WTC11 (cell line): Measurements from ENCODE around the gene PLCD4. TPM values are rescaled to one million over a fixed set of nuclear protein-coding genes. Genes with fewer than 3 reads are reported as not detected.

ENCODE experiments used
- ATAC-seq: fragments of 200-7000 bp; cut with Tn5 transposase; 2 replicates; pipeline ENCODE4 v1.10.0; 2021; ENCODE audit warnings: mild to moderate bottlenecking, moderate library complexity
- CTCF ChIA-PET: fragments of 300-600 bp; sonication (Branson Sonifier 250); formaldehyde crosslinking; loops from one replicate; lab custom pipeline; 2021; ENCODE audit warnings: antibody characterized with exemption; lab: Charles Lee
- POLR2A ChIA-PET: fragments of 350-600 bp; sonication (Branson Sonifier 250); formaldehyde crosslinking; loops from one replicate; lab custom pipeline; 2021; ENCODE audit warnings: antibody characterized with exemption; lab: Charles Lee
- DNase-seq: peaks from one replicate; pipeline ENCODE4 v3.0.0; 2021; ENCODE audit warnings: low spot score
- H3K27ac Mint-ChIP-seq: 2 replicates; pipeline ENCODE4 v1.8.0; 2021; ENCODE audit warnings: mixed read lengths
- H3K27me3 Mint-ChIP-seq: 2 replicates; pipeline ENCODE4 v1.8.0; 2021; ENCODE audit warnings: low read depth, mild to moderate bottlenecking, moderate library complexity, mixed read lengths
- H3K36me3 Mint-ChIP-seq: 2 replicates; pipeline ENCODE4 v1.8.0; 2021; ENCODE audit warnings: mixed read lengths
- H3K4me1 Mint-ChIP-seq: 2 replicates; pipeline ENCODE4 v1.8.0; 2022; ENCODE audit warnings: mixed read lengths
- H3K4me3 Mint-ChIP-seq: 2 replicates; pipeline ENCODE4 v1.8.0; 2021; ENCODE audit warnings: mild to moderate bottlenecking, moderate library complexity, mixed read lengths
- H3K9me3 Mint-ChIP-seq: 2 replicates; pipeline ENCODE4 v1.8.0; 2021; ENCODE audit warnings: mixed read lengths
- ATF1 ChIP-seq: sonication (generic); formaldehyde crosslinking; IDR thresholded peaks from 2 replicates; pipeline ENCODE4 v1.8.1; 2023; ENCODE audit warnings: mild to moderate bottlenecking, moderate library complexity, missing genetic modification reagents
- EMX1 ChIP-seq: fragments of 250-450 bp; sonication (Bioruptor Pico); IDR thresholded peaks from 2 replicates; pipeline ENCODE4 v1.8.0; 2021; ENCODE audit warnings: mild to moderate bottlenecking
- FOXJ3 ChIP-seq: sonication (generic); formaldehyde crosslinking; IDR thresholded peaks from 2 replicates; pipeline ENCODE4 v1.9.0; 2021; ENCODE audit warnings: missing genetic modification reagents, mild to moderate bottlenecking, borderline replicate concordance
- FOXP1 ChIP-seq: sonication (generic); formaldehyde crosslinking; IDR thresholded peaks from 2 replicates; pipeline ENCODE4 v1.8.0; 2022; ENCODE audit warnings: missing genetic modification reagents, mild to moderate bottlenecking, moderate library complexity, borderline replicate concordance
- GTF2I ChIP-seq: fragments of 250-450 bp; sonication (Bioruptor Pico); conservative IDR thresholded peaks from 2 replicates; pipeline ENCODE4 v1.4.0; 2021; ENCODE audit warnings: mild to moderate bottlenecking
- JAZF1 ChIP-seq: fragments of 250-450 bp; sonication (Bioruptor Pico); IDR thresholded peaks from 2 replicates; pipeline ENCODE4 v1.9.0; 2021; ENCODE audit warnings: moderate library complexity, mild to moderate bottlenecking, inconsistent platforms
- KAT7 ChIP-seq: sonication (generic); formaldehyde crosslinking; IDR thresholded peaks from 2 replicates; pipeline ENCODE4 v1.8.1; 2023; ENCODE audit warnings: missing genetic modification reagents, mild to moderate bottlenecking, borderline replicate concordance
- OVOL2 ChIP-seq: fragments of 250-450 bp; sonication (Bioruptor Pico); IDR thresholded peaks from 2 replicates; pipeline ENCODE4 v1.9.0; 2021; ENCODE audit warnings: mild to moderate bottlenecking, borderline replicate concordance
- SOX15 ChIP-seq: fragments of 250-450 bp; sonication (Bioruptor Pico); IDR thresholded peaks from 2 replicates; pipeline ENCODE4 v1.9.0; 2021; ENCODE audit warnings: mild to moderate bottlenecking
- SP1 ChIP-seq: sonication (generic); formaldehyde crosslinking; conservative IDR thresholded peaks from 2 replicates; pipeline ENCODE4 v1.8.1; 2022; ENCODE audit warnings: missing genetic modification reagents
- TEAD1 ChIP-seq: sonication (generic); formaldehyde crosslinking; IDR thresholded peaks from 2 replicates; pipeline ENCODE4 v1.8.0; 2022; ENCODE audit warnings: mild to moderate bottlenecking, missing genetic modification reagents
- ZNF121 ChIP-seq: sonication (generic); formaldehyde crosslinking; IDR thresholded peaks from 2 replicates; pipeline ENCODE4 v1.8.0; 2023; ENCODE audit warnings: missing genetic modification reagents
- ZNF232 ChIP-seq: sonication (generic); formaldehyde crosslinking; IDR thresholded peaks from 2 replicates; pipeline ENCODE4 v1.8.0; 2022; ENCODE audit warnings: mild to moderate bottlenecking, missing genetic modification reagents
- ZNF263 ChIP-seq: sonication (generic); formaldehyde crosslinking; IDR thresholded peaks from 2 replicates; pipeline ENCODE4 v1.8.1; 2022; ENCODE audit warnings: low read depth, mild to moderate bottlenecking, moderate library complexity, missing genetic modification reagents
- ZNF396 ChIP-seq: fragments of 250-450 bp; sonication (Bioruptor Pico); IDR thresholded peaks from 2 replicates; pipeline ENCODE4 v1.8.0; 2021; ENCODE audit warnings: mild to moderate bottlenecking, moderate library complexity, borderline replicate concordance
- total RNA-seq: library from RNA; stranded (reverse); gene quantifications from 3 replicates; pipeline ENCODE4 v1.2.3, GENCODE V29; 2021
- TF ChIP-seq, protein P1 (sequence below): fragments of 250-450 bp; sonication (Bioruptor Pico); conservative IDR thresholded peaks from 2 replicates; pipeline ENCODE4 v1.9.0; 2021; ENCODE audit warnings: mild to moderate bottlenecking
- TF ChIP-seq, protein P2 (sequence below): fragments of 250-450 bp; sonication (Bioruptor Pico); IDR thresholded peaks from 2 replicates; pipeline ENCODE4 v1.9.0; 2021; ENCODE audit warnings: moderate library complexity, mild to moderate bottlenecking, inconsistent platforms, borderline replicate concordance
- TF ChIP-seq, protein P3 (sequence below): fragments of 250-450 bp; sonication (Bioruptor Pico); IDR thresholded peaks from 2 replicates; pipeline ENCODE4 v1.9.0; 2021; ENCODE audit warnings: mild to moderate bottlenecking
- TF ChIP-seq, protein P4 (sequence below): fragments of 250-450 bp; sonication (Bioruptor Pico); IDR thresholded peaks from 2 replicates; pipeline ENCODE4 v1.9.0; 2021; ENCODE audit warnings: mild to moderate bottlenecking
- TF ChIP-seq, protein P5 (sequence below): sonication (generic); formaldehyde crosslinking; IDR thresholded peaks from 2 replicates; pipeline ENCODE4 v1.8.0; 2023; ENCODE audit warnings: mild to moderate bottlenecking, missing genetic modification reagents

PLCD4 gene
- total RNA-seq, 1 experiment from 2014 or later, result 0.28 TPM

DNA sequence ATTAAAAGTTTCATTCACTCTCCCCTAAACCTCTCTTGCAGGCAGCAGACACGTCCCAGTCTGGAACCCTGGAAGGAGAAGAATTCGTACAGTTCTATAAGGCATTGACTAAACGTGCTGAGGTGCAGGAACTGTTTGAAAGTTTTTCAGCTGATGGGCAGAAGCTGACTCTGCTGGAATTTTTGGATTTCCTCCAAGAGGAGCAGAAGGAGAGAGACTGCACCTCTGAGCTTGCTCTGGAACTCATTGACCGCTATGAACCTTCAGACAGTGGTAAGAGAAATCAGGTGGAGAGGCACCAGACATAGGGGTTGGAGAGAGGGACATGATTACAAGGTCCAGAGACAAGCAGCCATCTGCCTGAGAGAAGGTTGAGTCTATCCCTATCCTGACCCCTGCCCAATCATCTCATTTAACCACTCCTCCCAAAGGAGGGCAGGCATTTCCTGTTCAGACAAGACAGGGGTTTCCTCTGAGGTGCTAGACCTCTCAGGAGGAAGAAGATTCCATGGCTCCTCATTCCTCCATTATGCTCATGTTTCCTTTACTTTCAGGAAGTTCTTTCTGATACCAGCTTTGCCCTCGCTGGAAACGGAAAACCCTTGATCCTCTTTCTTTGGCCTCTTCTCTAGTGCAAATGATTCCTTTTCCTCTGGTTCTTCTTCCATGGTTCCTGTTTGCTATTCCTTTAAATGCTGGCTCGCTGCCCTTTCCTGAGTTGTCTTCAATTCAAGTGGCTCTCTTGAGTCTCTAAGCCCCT lies 15.1 kb downstream of the PLCD4 start:
- Mint-ChIP-seq H3K9me3 (no peaks in the 10 kb centered on the region), H3K4me3 (no peak overlapping the region), H3K36me3 (no peaks in the 10 kb centered on the region), H3K27me3 (no peaks in the 10 kb centered on the region), H3K27ac (no peak overlapping the region), H3K4me1 (peaks cover 3% of the 10 kb centered on the region)
- ATAC-seq (peak; percentile 46), DNase-seq (no peak)
- ChIA-PET POLR2A (no interaction called here), CTCF (no interaction called here)
- TF ChIP-seq EMX1 (CRISPR knock-in tag), result no peak
- TF ChIP-seq ZNF121 (CRISPR knock-in tag), result no peak
- TF ChIP-seq OVOL2 (CRISPR knock-in tag), result no peak
- TF ChIP-seq, protein P1, sequence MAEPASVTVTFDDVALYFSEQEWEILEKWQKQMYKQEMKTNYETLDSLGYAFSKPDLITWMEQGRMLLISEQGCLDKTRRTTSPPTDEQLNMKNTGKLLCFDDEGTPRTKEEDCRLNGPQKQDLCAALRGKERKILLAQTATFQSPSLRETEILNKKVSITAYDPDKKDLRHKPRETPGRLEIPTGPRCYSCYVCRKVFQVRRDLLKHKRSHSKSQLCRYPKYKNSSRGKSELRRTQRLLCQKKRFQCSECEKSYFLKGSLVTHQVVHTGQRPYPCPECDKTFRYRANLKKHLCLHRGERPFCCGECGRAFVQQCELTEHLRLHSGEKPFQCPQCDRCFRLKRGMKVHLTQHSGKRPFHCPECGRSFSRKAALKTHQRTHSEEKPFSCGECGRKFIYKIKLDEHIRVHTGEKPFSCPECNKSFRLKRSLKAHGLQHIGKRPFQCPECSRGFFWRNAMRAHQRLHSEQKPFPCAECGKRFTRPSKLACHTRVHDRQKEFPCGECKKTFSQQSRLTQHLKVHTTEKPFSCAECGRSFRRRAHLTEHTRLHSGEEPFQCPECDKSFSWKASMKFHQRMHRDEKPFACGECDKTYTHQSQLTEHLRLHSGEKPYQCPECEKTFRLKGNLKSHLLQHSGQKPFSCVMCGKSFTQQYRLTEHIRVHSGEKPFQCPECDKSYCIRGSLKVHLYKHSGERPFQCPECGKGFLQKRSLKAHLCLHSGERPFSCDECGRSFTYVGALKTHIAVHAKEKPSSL, result no peak
- no peak for TF ChIP-seq JAZF1 (CRISPR knock-in tag)
- no peak for TF ChIP-seq ZNF232 (CRISPR knock-in tag)
- no peak for TF ChIP-seq ZNF263 (CRISPR knock-in tag)
- TF ChIP-seq ZNF396, result no peak
- TF ChIP-seq ATF1 (CRISPR knock-in tag), result no peak
- TF ChIP-seq FOXP1 (CRISPR knock-in tag), result no peak
- no peak for TF ChIP-seq TEAD1
- TF ChIP-seq, protein P2, sequence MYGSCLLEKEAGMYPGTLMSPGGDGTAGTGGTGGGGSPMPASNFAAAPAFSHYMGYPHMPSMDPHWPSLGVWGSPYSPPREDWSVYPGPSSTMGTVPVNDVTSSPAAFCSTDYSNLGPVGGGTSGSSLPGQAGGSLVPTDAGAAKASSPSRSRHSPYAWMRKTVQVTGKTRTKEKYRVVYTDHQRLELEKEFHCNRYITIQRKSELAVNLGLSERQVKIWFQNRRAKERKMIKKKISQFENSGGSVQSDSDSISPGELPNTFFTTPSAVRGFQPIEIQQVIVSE (CRISPR knock-in tag), result no peak
- TF ChIP-seq, protein P3, sequence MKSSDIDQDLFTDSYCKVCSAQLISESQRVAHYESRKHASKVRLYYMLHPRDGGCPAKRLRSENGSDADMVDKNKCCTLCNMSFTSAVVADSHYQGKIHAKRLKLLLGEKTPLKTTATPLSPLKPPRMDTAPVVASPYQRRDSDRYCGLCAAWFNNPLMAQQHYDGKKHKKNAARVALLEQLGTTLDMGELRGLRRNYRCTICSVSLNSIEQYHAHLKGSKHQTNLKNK (CRISPR knock-in tag), result no peak
- TF ChIP-seq SOX15 (CRISPR knock-in tag), result no peak

DNA sequence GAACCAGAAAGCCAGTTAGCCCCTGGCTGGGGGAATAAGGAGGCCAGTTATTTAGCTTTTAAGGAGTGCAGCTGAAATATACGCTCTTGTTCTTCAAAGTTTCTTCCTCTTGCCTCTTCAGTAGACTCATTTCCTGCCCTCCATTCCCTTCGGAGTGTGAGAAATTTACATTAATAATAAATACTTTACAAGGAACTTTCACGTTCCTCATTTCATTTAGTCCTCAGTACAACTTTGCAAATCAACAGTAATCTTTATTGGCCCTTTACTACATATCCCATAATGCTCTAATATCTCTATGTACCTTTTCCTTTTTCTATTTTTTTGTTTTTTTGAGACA lies 15.6 kb downstream of the PLCD4 start:
- Mint-ChIP-seq H3K4me1 (peaks cover 3% of the 10 kb centered on the region), H3K27me3 (no peaks in the 10 kb centered on the region), H3K9me3 (no peaks in the 10 kb centered on the region), H3K27ac (no peak overlapping the region), H3K36me3 (no peaks in the 10 kb centered on the region), H3K4me3 (no peak overlapping the region)
- ATAC-seq (no peak), DNase-seq (no peak)
- ChIA-PET POLR2A (no interaction called here), CTCF (interaction anchor here (0.7 kb wide), 1 partner anchor 20 kb away, joined by 3 read pairs; no protein-coding TSS in a partner anchor)
- TF ChIP-seq FOXJ3 (no peak), KAT7 (CRISPR knock-in tag) (no peak), SP1 (no peak), ZNF232 (CRISPR knock-in tag) (no peak), GTF2I (CRISPR knock-in tag) (no peak)
- TF ChIP-seq, protein P4, sequence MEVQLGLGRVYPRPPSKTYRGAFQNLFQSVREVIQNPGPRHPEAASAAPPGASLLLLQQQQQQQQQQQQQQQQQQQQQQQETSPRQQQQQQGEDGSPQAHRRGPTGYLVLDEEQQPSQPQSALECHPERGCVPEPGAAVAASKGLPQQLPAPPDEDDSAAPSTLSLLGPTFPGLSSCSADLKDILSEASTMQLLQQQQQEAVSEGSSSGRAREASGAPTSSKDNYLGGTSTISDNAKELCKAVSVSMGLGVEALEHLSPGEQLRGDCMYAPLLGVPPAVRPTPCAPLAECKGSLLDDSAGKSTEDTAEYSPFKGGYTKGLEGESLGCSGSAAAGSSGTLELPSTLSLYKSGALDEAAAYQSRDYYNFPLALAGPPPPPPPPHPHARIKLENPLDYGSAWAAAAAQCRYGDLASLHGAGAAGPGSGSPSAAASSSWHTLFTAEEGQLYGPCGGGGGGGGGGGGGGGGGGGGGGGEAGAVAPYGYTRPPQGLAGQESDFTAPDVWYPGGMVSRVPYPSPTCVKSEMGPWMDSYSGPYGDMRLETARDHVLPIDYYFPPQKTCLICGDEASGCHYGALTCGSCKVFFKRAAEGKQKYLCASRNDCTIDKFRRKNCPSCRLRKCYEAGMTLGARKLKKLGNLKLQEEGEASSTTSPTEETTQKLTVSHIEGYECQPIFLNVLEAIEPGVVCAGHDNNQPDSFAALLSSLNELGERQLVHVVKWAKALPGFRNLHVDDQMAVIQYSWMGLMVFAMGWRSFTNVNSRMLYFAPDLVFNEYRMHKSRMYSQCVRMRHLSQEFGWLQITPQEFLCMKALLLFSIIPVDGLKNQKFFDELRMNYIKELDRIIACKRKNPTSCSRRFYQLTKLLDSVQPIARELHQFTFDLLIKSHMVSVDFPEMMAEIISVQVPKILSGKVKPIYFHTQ (CRISPR knock-in tag), result no peak
- TF ChIP-seq, protein P5, sequence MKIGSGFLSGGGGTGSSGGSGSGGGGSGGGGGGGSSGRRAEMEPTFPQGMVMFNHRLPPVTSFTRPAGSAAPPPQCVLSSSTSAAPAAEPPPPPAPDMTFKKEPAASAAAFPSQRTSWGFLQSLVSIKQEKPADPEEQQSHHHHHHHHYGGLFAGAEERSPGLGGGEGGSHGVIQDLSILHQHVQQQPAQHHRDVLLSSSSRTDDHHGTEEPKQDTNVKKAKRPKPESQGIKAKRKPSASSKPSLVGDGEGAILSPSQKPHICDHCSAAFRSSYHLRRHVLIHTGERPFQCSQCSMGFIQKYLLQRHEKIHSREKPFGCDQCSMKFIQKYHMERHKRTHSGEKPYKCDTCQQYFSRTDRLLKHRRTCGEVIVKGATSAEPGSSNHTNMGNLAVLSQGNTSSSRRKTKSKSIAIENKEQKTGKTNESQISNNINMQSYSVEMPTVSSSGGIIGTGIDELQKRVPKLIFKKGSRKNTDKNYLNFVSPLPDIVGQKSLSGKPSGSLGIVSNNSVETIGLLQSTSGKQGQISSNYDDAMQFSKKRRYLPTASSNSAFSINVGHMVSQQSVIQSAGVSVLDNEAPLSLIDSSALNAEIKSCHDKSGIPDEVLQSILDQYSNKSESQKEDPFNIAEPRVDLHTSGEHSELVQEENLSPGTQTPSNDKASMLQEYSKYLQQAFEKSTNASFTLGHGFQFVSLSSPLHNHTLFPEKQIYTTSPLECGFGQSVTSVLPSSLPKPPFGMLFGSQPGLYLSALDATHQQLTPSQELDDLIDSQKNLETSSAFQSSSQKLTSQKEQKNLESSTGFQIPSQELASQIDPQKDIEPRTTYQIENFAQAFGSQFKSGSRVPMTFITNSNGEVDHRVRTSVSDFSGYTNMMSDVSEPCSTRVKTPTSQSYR (CRISPR knock-in tag), result no peak
